ENCODE measurements around the gene CFAP300. TPM values are rescaled to one million over a fixed set of nuclear protein-coding genes. Genes with fewer than 3 reads are reported as not detected.

Gene CFAP300
- total and polyA plus RNA-seq, 2 of the 8 experiments (the other 6 are each of a cell fraction or from before 2014, with no cell fraction given) = 2.1 to 2.8 TPM

DNA sequence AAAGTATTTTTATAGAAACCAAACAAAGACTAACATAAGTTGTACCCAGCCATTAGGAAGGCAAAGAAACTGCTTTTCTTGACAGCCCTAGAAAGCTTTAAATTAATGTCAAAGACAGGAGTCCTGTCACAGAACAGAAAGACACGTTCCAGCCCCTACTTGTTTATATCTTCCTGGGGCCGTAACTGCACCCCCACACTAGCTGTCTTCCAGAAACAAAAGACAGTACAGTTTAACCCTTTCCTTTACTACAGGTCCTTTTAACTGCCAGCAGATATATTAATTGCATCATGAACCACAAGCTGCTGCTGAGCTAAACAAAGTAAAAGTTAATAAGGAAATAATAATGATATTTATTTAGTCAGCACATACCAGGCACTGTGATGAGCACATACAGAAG is 20.3 kb upstream of the CFAP300 start (continued):
- TF ChIP-seq RXRA (IDR thresholded peaks at IDR 0.05; ENCODE audit: insufficient read depth, low read depth, low read length) (no peak), BCL11A (IDR thresholded peaks at IDR 0.05; ENCODE audit: low read depth in 2 of 2, low read length in 2 of 2) (no peak), EZH2 (IDR thresholded peaks at IDR 0.05; ENCODE audit: low read depth, low read length, severe bottlenecking) (no peak)

Measured in H1 (cell line).